PC-9 (cell line): ENCODE data around the gene ING1. TPM values are rescaled to one million over a fixed set of nuclear protein-coding genes. Genes with fewer than 3 reads are reported as not detected.
"Not testable (repeated sequence)": the region's sequence is repeated elsewhere in the genome, so short reads cannot be mapped to it uniquely, and the experiment has no call there.

ENCODE experiments used
- BruUV-seq: library from RNA; stranded (reverse); fragments of 400-500 nt; replicated peaks from 2 replicates; lab custom pipeline; 2021; lab: Mats Ljungman, UMichigan
- CTCF ChIA-PET: fragments of 300-600 bp; sonication (Branson Sonifier 250); formaldehyde crosslinking; loops from one replicate; lab custom pipeline; 2022; ENCODE audit warnings: antibody characterized with exemption; lab: Charles Lee
- POLR2A ChIA-PET: fragments of 300-600 bp; sonication (Branson Sonifier 250); formaldehyde crosslinking; loops from one replicate; lab custom pipeline; 2022; ENCODE audit warnings: antibody characterized with exemption; ENCODE audit not compliant: unreplicated experiment; lab: Charles Lee
- DNase-seq, 2 experiments: peaks; one replicate each; pipeline versions ENCODE4 v3.0.0 to v3.0.0-alpha.2; 2015 to 2022; ENCODE audit warnings: mixed read lengths in 1 of 2
- H2AFZ ChIP-seq: fragments of 200-600 bp; sonication (generic); 2 replicates; pipeline ENCODE4 v1.8.1; 2017; ENCODE audit warnings: antibody characterized with exemption
- H3F3A ChIP-seq: fragments of 200-600 bp; sonication (generic); 2 replicates; pipeline ENCODE4 v1.8.1; 2017; ENCODE audit warnings: antibody characterized with exemption, mild to moderate bottlenecking, low read depth; ENCODE audit not compliant: insufficient read depth
- H3K27ac ChIP-seq: fragments of 200-600 bp; sonication (generic); 2 replicates; pipeline ENCODE4 v1.6.1; 2016; ENCODE audit warnings: mixed run types
- H3K27me3 ChIP-seq: fragments of 200-600 bp; sonication (generic); 2 replicates; pipeline ENCODE4 v1.6.1; 2016; ENCODE audit warnings: low read depth, mixed run types; ENCODE audit not compliant: insufficient read depth
- H3K36me3 ChIP-seq: fragments of 200-600 bp; sonication (generic); 2 replicates; pipeline ENCODE4 v1.6.1; 2016; ENCODE audit warnings: low read depth, mixed run types
- H3K4me1 ChIP-seq: fragments of 200-600 bp; sonication (generic); replicated peaks from 2 replicates; pipeline ENCODE4 v1.6.1; 2016; ENCODE audit warnings: mixed run types; ENCODE audit not compliant: insufficient read depth
- H3K4me2 ChIP-seq: fragments of 200-600 bp; sonication (generic); 2 replicates; pipeline ENCODE4 v1.6.1; 2017; ENCODE audit warnings: mixed run types
- H3K4me3 ChIP-seq: fragments of 200-600 bp; sonication (generic); 2 replicates; pipeline ENCODE4 v1.6.1; 2016; ENCODE audit warnings: mixed run types
- H3K79me2 ChIP-seq: fragments of 200-600 bp; sonication (generic); 2 replicates; pipeline ENCODE4 v1.6.1; 2017; ENCODE audit warnings: low read depth, mixed run types
- H3K9me2 ChIP-seq: fragments of 200-600 bp; sonication (generic); 2 replicates; pipeline ENCODE4 v1.8.1; 2017; ENCODE audit warnings: mild to moderate bottlenecking; ENCODE audit not compliant: insufficient read depth
- H3K9me3 ChIP-seq: fragments of 200-600 bp; sonication (generic); 2 replicates; pipeline ENCODE4 v1.8.1; 2016; ENCODE audit warnings: low read depth; ENCODE audit not compliant: insufficient read depth
- H4K20me1 ChIP-seq: fragments of 200-600 bp; sonication (generic); 2 replicates; pipeline ENCODE4 v1.8.1; 2017; ENCODE audit not compliant: insufficient read depth
- EZH2 ChIP-seq: fragments of 200-600 bp; sonication (generic); IDR thresholded peaks from 2 replicates; pipeline ENCODE4 v1.8.0; 2017; ENCODE audit warnings: antibody characterized with exemption, low read depth
- intact Hi-C: fragments of 100-400 bp; cut with micrococcal nuclease; formaldehyde crosslinking; loops from one replicate; pipeline ENCODE4 v1.10.0; 2022; ENCODE audit not compliant: unreplicated experiment
- total RNA-seq: library from RNA; stranded (reverse); gene quantifications from 2 replicates; pipeline ENCODE4 v1.2.3, GENCODE V29; 2021
- TF ChIP-seq, protein P1 (sequence below): fragments of 200-600 bp; sonication (generic); conservative IDR thresholded peaks from 2 replicates; pipeline ENCODE4 v1.6.1; 2017; ENCODE audit warnings: mixed run types, antibody characterized with exemption, mild to moderate bottlenecking, moderate library complexity

The ING1 gene
- total RNA-seq, 1 experiment from 2014 or later, result 21.2 TPM

DNA sequence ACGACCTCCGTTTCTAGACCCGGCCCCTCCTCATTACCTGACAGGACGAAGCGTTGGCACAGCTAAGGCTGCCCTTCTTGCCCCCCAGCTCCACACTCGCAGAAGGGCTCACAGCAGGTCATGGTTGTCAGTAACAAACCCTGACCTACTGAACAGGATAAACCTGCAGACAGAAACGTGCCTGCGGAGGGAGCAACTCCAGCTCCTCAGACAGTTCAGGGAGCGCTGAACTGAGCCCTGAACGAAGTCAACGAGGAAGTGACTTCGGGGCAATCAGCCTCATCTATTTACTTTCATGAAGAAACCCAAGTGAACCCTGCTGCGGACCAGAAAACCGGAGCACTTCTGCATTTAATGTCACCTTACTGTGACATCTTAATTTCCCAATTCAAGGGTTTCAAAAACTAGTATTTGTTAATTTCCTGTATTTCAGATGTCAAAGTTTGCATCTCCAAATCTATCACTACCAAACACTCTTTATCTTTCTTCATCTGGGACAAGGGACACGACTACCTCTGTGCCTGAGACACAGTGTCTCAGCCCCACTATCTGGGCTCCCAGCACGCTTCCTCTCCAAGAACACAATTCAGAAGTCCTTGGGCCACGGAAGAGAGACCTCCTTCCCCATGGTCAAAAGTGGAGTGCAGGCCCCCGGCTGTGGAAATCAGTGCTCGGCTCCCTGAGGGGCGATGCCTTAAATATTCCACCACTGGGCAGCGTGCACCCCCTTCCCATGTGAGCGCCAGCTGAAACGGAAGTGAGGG, 47.8 kb upstream of the ING1 start:
- intact Hi-C loops, result no loop called here
- H3F3A ChIP-seq, result no peaks in the 10 kb centered on the region
- no peak overlapping the region for H2AFZ ChIP-seq
- BruUV-seq, result no TSS peak
- H3K27me3 ChIP-seq, result no peaks in the 10 kb centered on the region
- H3K9me2 ChIP-seq, result no peaks in the 10 kb centered on the region
- no peak for TF ChIP-seq EZH2
- TF ChIP-seq, protein P1, sequence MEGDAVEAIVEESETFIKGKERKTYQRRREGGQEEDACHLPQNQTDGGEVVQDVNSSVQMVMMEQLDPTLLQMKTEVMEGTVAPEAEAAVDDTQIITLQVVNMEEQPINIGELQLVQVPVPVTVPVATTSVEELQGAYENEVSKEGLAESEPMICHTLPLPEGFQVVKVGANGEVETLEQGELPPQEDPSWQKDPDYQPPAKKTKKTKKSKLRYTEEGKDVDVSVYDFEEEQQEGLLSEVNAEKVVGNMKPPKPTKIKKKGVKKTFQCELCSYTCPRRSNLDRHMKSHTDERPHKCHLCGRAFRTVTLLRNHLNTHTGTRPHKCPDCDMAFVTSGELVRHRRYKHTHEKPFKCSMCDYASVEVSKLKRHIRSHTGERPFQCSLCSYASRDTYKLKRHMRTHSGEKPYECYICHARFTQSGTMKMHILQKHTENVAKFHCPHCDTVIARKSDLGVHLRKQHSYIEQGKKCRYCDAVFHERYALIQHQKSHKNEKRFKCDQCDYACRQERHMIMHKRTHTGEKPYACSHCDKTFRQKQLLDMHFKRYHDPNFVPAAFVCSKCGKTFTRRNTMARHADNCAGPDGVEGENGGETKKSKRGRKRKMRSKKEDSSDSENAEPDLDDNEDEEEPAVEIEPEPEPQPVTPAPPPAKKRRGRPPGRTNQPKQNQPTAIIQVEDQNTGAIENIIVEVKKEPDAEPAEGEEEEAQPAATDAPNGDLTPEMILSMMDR, result no peak
- no peak overlapping the region for H3K27ac ChIP-seq
- no peak overlapping the region for H3K4me2 ChIP-seq
- ChIA-PET CTCF (no interaction called here), POLR2A (no interaction called here)
- H3K9me3 ChIP-seq, result no peaks in the 10 kb centered on the region
- H3K4me1 ChIP-seq, result no peaks in the 10 kb centered on the region
- DNase-seq, result no peak
- no peaks in the 10 kb centered on the region for H3K79me2 ChIP-seq
- H3K36me3 ChIP-seq, result peaks cover 39% of the 10 kb centered on the region; the same call in 1 of the 2 replicates
- H3K4me3 ChIP-seq, result no peak overlapping the region
- H4K20me1 ChIP-seq, result no peaks in the 10 kb centered on the region

DNA sequence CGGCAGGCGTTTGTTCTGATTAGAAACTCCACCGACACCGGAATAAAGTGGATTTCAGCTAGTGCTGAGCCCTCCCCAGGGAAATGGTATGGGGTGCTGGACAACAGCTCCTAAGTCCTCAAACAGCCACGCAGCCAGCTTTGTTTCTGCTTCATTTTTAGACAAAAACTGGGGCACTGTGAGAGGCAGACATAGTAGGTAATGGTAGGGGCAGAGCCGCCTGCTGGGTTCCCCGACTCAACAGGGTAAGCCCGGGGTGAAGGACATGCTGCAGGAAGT, 47.3 kb upstream of the ING1 start:
- BruUV-seq, result no TSS peak
- H3K4me3 ChIP-seq, result no peak overlapping the region

DNA sequence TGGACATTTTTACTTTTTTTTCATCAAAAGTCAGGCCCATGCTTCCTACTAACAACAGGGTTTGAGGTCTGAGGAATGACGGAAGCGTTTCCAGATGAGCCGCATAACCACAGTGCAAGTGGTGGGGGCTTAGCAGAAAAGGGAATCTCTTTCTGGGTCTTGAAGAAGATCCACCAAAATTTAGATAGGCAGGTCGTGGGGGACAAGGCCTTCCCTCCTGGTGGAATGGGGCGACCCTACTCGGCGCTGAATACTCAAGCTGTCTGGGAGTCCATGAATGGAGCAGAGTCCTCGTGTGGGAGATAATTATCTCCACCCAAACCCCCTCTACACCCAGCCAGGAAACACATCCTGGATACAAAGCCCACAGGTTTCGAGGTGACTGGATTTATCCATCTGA, 44.5 kb upstream of the ING1 start:
- H3K79me2 ChIP-seq, result no peaks in the 10 kb centered on the region
- H3F3A ChIP-seq, result no peaks in the 10 kb centered on the region
- CTCF ChIA-PET, result no interaction called here
- H3K4me1 ChIP-seq, result no peaks in the 10 kb centered on the region
- H3K4me2 ChIP-seq, result no peak overlapping the region
- BruUV-seq, result no TSS peak
- no peak for DNase-seq
- H3K27me3 ChIP-seq, result no peaks in the 10 kb centered on the region
- intact Hi-C loops, result no loop called here
- TF ChIP-seq EZH2, result no peak
- TF ChIP-seq, protein P1, result no peak
- no peaks in the 10 kb centered on the region for H3K9me2 ChIP-seq
- H2AFZ ChIP-seq, result no peak overlapping the region
- H3K4me3 ChIP-seq, result no peak overlapping the region
- 0 out of 2 replicates have a peak, but pooled peaks cover 14% of the 10 kb centered on the region for H3K36me3 ChIP-seq
- no peaks in the 10 kb centered on the region for H4K20me1 ChIP-seq
- POLR2A ChIA-PET, result interaction anchor here (0.6 kb wide), 1 partner anchor 12 kb away, joined by 3 read pairs; no protein-coding TSS in a partner anchor
- no peaks in the 10 kb centered on the region for H3K9me3 ChIP-seq
- no peak overlapping the region for H3K27ac ChIP-seq

More for the DNA sequence above, 47.3 kb upstream of the ING1 start:
- intact Hi-C loops, result no loop called here
- Histone ChIP-seq H3F3A (no peaks in the 10 kb centered on the region), H3K36me3 (peaks cover 35% of the 10 kb centered on the region; the same call in 1 of the 2 replicates), H3K27me3 (no peaks in the 10 kb centered on the region), H4K20me1 (no peaks in the 10 kb centered on the region), H3K4me2 (no peak overlapping the region), H3K9me2 (no peaks in the 10 kb centered on the region), H3K27ac (no peak overlapping the region), H2AFZ (no peak overlapping the region), H3K4me1 (no peaks in the 10 kb centered on the region), H3K9me3 (no peaks in the 10 kb centered on the region), H3K79me2 (no peaks in the 10 kb centered on the region)
- CTCF ChIA-PET, result no interaction called here
- DNase-seq, result no peak
- POLR2A ChIA-PET, result no interaction called here
- TF ChIP-seq, protein P1, result no peak
- TF ChIP-seq EZH2, result no peak

DNA sequence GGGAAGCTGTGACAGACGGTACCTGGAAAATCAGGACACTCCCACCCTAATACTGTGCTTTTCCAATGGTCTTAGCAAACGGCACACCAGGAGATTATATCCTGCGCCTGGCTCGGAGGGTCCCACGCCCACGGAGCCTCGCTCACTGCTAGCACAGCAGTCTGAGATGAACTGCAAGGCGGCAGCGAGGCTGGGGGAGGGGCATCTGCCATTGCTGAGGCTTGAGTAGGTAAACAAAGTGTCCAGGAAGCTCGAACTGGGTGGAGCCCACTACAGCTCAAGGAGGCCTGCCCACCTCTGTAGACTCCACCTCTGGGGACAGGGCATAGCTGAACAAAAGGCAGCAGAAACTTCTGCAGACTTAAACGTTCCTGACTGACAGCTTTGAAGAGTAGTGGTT, 43.7 kb upstream of the ING1 start:
- H3K36me3 ChIP-seq, result 0 out of 2 replicates have a peak, but pooled peaks cover 12% of the 10 kb centered on the region
- POLR2A ChIA-PET, H3K27me3 ChIP-seq, BruUV-seq, H3K4me2 ChIP-seq, H3F3A ChIP-seq, H3K27ac ChIP-seq, H4K20me1 ChIP-seq, CTCF ChIA-PET, H3K4me1 ChIP-seq, H3K9me3 ChIP-seq, intact Hi-C loops, DNase-seq, H3K79me2 ChIP-seq, H2AFZ ChIP-seq, H3K4me3 ChIP-seq, H3K9me2 ChIP-seq: not testable (repeated sequence)
